Ovary (tissue), 3 donors: ENCODE results near the gene ASPSCR1.

Experiments
- CTCF ChIP-seq, 3 donors: fragments of 450-650 bp in 2 of 3; fragments of 200-600 bp in 1 of 3; IDR thresholded peaks; one replicate each; pipeline versions ENCODE4 v1.5.1 to v1.8.0; 2016 to 2022; ENCODE audit warnings: antibody characterized with exemption in 3 of 3, mild to moderate bottlenecking in 1 of 3
- EP300 ChIP-seq: sonication (generic); formaldehyde crosslinking; IDR thresholded peaks from one replicate; pipeline ENCODE4 v1.6.1; 2017; ENCODE audit warnings: antibody characterized with exemption
- POLR2A ChIP-seq: fragments of 450-650 bp; IDR thresholded peaks from one replicate; pipeline ENCODE4 v1.6.1; 2017; ENCODE audit warnings: antibody characterized with exemption, mild to moderate bottlenecking, moderate library complexity
- donor health status: DM: no; HTN: no; CAD: no.

GRCh38 chr17:82042649-82043048 lies 65.2 kb downstream of the ASPSCR1 start:
- no peak for TF ChIP-seq CTCF (IDR thresholded peaks at IDR 0.05)
- TF ChIP-seq POLR2A, result no peak
- no peak for TF ChIP-seq EP300
